Heart left ventricle (tissue), 13 donors: ENCODE measurements around the gene ZNF664.

Source experiments
- POLR2A ChIP-seq, 2 donors: fragments of 450-650 bp; IDR thresholded peaks; one replicate each; pipeline ENCODE4 v1.6.1; 2017; ENCODE audit warnings: antibody characterized with exemption in 2 of 2, mild to moderate bottlenecking in 2 of 2, moderate library complexity in 2 of 2
- TF ChIP-seq, protein P1 (sequence below), 12 donors: fragments of 200-600 bp; sonication (generic) in 4 of 12; IDR thresholded peaks; one replicate each; pipeline versions ENCODE4 v1.5.0 to v1.8.0; 2018 to 2022; ENCODE audit warnings: antibody characterized with exemption in 12 of 12, mild to moderate bottlenecking in 5 of 12
- donor health status: ischemic (EF 13 %, LVEDD 7.1; RV severe dilation, severe dysfunction).
- donor health status: DM: no; HTN: yes; CAD: no.
- donor health status: DM: no; HTN: no; CAD: no.
- donor health status: ischemic (EF 25% LVEDD 6.9; RV normal size, moderate dysfunction).
- donor health status: ischemic (EF 25% LVEDD 5.7; RV mildly dilated, moderate dysfunction).
- donor health status: ischemic (EF 35%, LVEDD 5.7; RV mildly dilated, moderate dysfunction).
- donor health status: nonischemic (EF 11% LVEDD 7.7; RV severe dilation, severe dysfunction).
- donor health status: DM: yes; HTN: yes; CAD: no.
- donor health status: PGD.
- donor health status: ischemic (EF 29% LVEDD 5.4; RV normal size, mild dysfunction).
- donor health status: nonischemic (EF 23%, LVEDD 6.1; RV moderate dilation, normal function).

DNA sequence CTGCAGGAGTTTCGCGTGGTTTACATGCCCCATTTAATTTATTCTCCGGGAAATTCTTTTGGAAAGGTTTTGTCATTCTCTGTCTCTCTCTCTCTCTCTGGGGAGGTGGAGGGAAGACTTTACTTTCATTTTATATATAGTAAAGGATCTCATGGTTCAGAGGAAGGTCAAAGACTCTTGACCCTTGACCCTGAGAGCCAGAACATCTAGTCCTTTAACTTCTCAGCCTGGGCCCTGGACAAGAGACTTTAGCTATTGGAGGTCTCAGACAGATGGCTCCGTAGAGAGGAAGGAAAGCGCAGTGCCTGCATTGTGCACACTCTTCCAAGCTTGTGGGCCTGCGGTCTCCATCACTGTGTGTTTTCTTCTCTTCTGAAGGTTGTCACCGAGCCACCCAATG is 44.1 kb upstream of the ZNF664 start:
- TF ChIP-seq, protein P1, sequence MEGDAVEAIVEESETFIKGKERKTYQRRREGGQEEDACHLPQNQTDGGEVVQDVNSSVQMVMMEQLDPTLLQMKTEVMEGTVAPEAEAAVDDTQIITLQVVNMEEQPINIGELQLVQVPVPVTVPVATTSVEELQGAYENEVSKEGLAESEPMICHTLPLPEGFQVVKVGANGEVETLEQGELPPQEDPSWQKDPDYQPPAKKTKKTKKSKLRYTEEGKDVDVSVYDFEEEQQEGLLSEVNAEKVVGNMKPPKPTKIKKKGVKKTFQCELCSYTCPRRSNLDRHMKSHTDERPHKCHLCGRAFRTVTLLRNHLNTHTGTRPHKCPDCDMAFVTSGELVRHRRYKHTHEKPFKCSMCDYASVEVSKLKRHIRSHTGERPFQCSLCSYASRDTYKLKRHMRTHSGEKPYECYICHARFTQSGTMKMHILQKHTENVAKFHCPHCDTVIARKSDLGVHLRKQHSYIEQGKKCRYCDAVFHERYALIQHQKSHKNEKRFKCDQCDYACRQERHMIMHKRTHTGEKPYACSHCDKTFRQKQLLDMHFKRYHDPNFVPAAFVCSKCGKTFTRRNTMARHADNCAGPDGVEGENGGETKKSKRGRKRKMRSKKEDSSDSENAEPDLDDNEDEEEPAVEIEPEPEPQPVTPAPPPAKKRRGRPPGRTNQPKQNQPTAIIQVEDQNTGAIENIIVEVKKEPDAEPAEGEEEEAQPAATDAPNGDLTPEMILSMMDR (IDR thresholded peaks at IDR 0.05): no peak
- no peak for TF ChIP-seq POLR2A (IDR thresholded peaks at IDR 0.05)
